Calu3 (cell line): ENCODE measurements around the gene WLS. TPM values are rescaled to one million over a fixed set of nuclear protein-coding genes. Genes with fewer than 3 reads are reported as not detected.

Source experiments
- BruUV-seq: library from RNA; stranded (reverse); fragments of 400-500 nt; replicated peaks from 2 replicates; lab custom pipeline; 2021; lab: Mats Ljungman, UMichigan
- CTCF ChIA-PET: fragments of 300-600 bp; sonication (Branson Sonifier 250); formaldehyde crosslinking; loops from one replicate; lab custom pipeline; 2022; ENCODE audit warnings: antibody characterized with exemption; lab: Charles Lee
- DNase-seq: peaks from one replicate; pipeline ENCODE4 v3.0.0; 2022
- H3K27ac Mint-ChIP-seq: one replicate; pipeline ENCODE4 v1.8.0; 2022; ENCODE audit warnings: mixed read lengths; ENCODE audit not compliant: unreplicated experiment
- H3K27me3 Mint-ChIP-seq: one replicate; pipeline ENCODE4 v1.8.0; 2022; ENCODE audit warnings: mixed read lengths; ENCODE audit not compliant: unreplicated experiment
- H3K36me3 Mint-ChIP-seq: one replicate; pipeline ENCODE4 v1.8.0; 2022; ENCODE audit warnings: mild to moderate bottlenecking, moderate library complexity, mixed read lengths; ENCODE audit not compliant: insufficient read depth, unreplicated experiment
- H3K4me1 Mint-ChIP-seq: one replicate; pipeline ENCODE4 v1.8.0; 2022; ENCODE audit warnings: mild to moderate bottlenecking, low read depth, mixed read lengths; ENCODE audit not compliant: unreplicated experiment
- H3K4me3 Mint-ChIP-seq: one replicate; pipeline ENCODE4 v1.8.0; 2022; ENCODE audit warnings: mild to moderate bottlenecking, low read depth, moderate library complexity, mixed read lengths; ENCODE audit not compliant: unreplicated experiment
- H3K9me3 Mint-ChIP-seq: one replicate; pipeline ENCODE4 v1.8.0; 2022; ENCODE audit warnings: low read depth, mixed read lengths; ENCODE audit not compliant: unreplicated experiment
- CTCF ChIP-seq: fragments of 200-600 bp; IDR thresholded peaks from one replicate; pipeline ENCODE4 v1.8.0; 2022; ENCODE audit warnings: antibody characterized with exemption; ENCODE audit not compliant: unreplicated experiment
- intact Hi-C: fragments of 100-400 bp; cut with micrococcal nuclease; formaldehyde crosslinking; loops from one replicate; pipeline ENCODE4 v1.10.0; 2022; ENCODE audit not compliant: unreplicated experiment
- total RNA-seq: library from RNA; stranded (reverse); gene quantifications from 2 replicates; pipeline ENCODE4 v1.2.3, GENCODE V29; 2022

The WLS gene
- total RNA-seq, 1 experiment from 2014 or later = 50.9 TPM

GRCh38 chr1:68221980-68222373 lies 10.3 kb downstream of the WLS start:
- H3K27ac Mint-ChIP-seq = no peak overlapping the region
- H3K36me3 Mint-ChIP-seq = no peaks in the 10 kb centered on the region
- H3K4me1 Mint-ChIP-seq = no peaks in the 10 kb centered on the region
- TF ChIP-seq CTCF = no peak
- no peak for DNase-seq
- H3K9me3 Mint-ChIP-seq = no peaks in the 10 kb centered on the region
- no TSS peak for BruUV-seq
- intact Hi-C loops = no loop called here
- no peak overlapping the region for H3K4me3 Mint-ChIP-seq
- CTCF ChIA-PET = no interaction called here
- no peaks in the 10 kb centered on the region for H3K27me3 Mint-ChIP-seq

- H3K9me3 Mint-ChIP-seq = no peaks in the 10 kb centered on the region
- BruUV-seq = no TSS peak
- intact Hi-C loops = no loop called here
- no peaks in the 10 kb centered on the region for H3K4me1 Mint-ChIP-seq
- DNase-seq = no peak
- H3K27ac Mint-ChIP-seq = no peak overlapping the region
- no peak for TF ChIP-seq CTCF
- H3K27me3 Mint-ChIP-seq = no peaks in the 10 kb centered on the region
- H3K4me3 Mint-ChIP-seq = no peak overlapping the region
- CTCF ChIA-PET = no interaction called here
- H3K36me3 Mint-ChIP-seq = no peaks in the 10 kb centered on the region
Measured at GRCh38 chr1:68221001-68221979, 11.0 kb downstream of the WLS start.

GRCh38 chr1:68220420-68220819 lies 11.9 kb downstream of the WLS start:
- Mint-ChIP-seq H3K9me3 (no peaks in the 10 kb centered on the region), H3K27ac (no peak overlapping the region), H3K4me3 (no peak overlapping the region), H3K36me3 (no peaks in the 10 kb centered on the region), H3K4me1 (no peaks in the 10 kb centered on the region), H3K27me3 (no peaks in the 10 kb centered on the region)
- BruUV-seq = no TSS peak
- no peak for TF ChIP-seq CTCF
- no peak for DNase-seq
- CTCF ChIA-PET = no interaction called here
- intact Hi-C loops = no loop called here

GRCh38 chr1:68218490-68218889 lies 13.8 kb downstream of the WLS start:
- Mint-ChIP-seq H3K36me3 (no peaks in the 10 kb centered on the region), H3K4me3 (no peak overlapping the region), H3K9me3 (no peaks in the 10 kb centered on the region), H3K27me3 (no peaks in the 10 kb centered on the region), H3K27ac (no peak overlapping the region), H3K4me1 (no peaks in the 10 kb centered on the region)
- no peak for TF ChIP-seq CTCF
- CTCF ChIA-PET = no interaction called here
- no peak for DNase-seq
- no TSS peak for BruUV-seq
- intact Hi-C loops = no loop called here
